Caco-2 (cell line): ENCODE results near the gene AGBL3. TPM values are rescaled to one million over a fixed set of nuclear protein-coding genes. Genes with fewer than 3 reads are reported as not detected.

Source experiments
- BruUV-seq: library from RNA; stranded (reverse); fragments of 400-500 nt; replicated peaks from 2 replicates; lab custom pipeline; 2021; lab: Mats Ljungman, UMichigan
- CTCF ChIA-PET: fragments of 300-600 bp; sonication (Branson Sonifier 250); formaldehyde crosslinking; loops from one replicate; lab custom pipeline; 2022; ENCODE audit warnings: antibody characterized with exemption; lab: Charles Lee
- POLR2A ChIA-PET: fragments of 300-600 bp; sonication (Branson Sonifier 250); formaldehyde crosslinking; loops from one replicate; lab custom pipeline; 2022; ENCODE audit warnings: antibody characterized with exemption; lab: Charles Lee
- DNase-seq, 2 experiments: peaks; one replicate each; pipeline versions ENCODE4 v3.0.0 to v3.0.0-alpha.2; 2020 to 2022
- H3K27me3 ChIP-seq: replicated peaks from 2 replicates; pipeline ENCODE4 v1.6.0; 2011; ENCODE audit warnings: low read length; ENCODE audit not compliant: control insufficient read depth, insufficient read depth
- H3K36me3 ChIP-seq: 2 replicates; pipeline ENCODE4 v1.5.1; 2011; ENCODE audit warnings: low read length; ENCODE audit not compliant: control insufficient read depth, insufficient read depth
- H3K4me1 ChIP-seq: fragments of 250-450 bp; sonication (Bioruptor Pico); 2 replicates; pipeline ENCODE4 v1.5.1; 2020; ENCODE audit warnings: mild to moderate bottlenecking
- H3K4me3 ChIP-seq: 2 replicates; pipeline ENCODE4 v1.5.1; 2011; ENCODE audit warnings: low read depth, mild to moderate bottlenecking, control low read depth, low read length
- H3K9me3 ChIP-seq: fragments of 250-450 bp; sonication (Bioruptor Pico); 2 replicates; pipeline ENCODE4 v1.5.1; 2020; ENCODE audit warnings: mild to moderate bottlenecking, moderate library complexity
- H3K27ac Mint-ChIP-seq: one replicate; pipeline ENCODE4 v1.8.0; 2022; ENCODE audit warnings: mixed read lengths; ENCODE audit not compliant: unreplicated experiment
- H3K27me3 Mint-ChIP-seq: one replicate; pipeline ENCODE4 v1.8.0; 2022; ENCODE audit warnings: mixed read lengths; ENCODE audit not compliant: insufficient read depth, unreplicated experiment
- H3K36me3 Mint-ChIP-seq: one replicate; pipeline ENCODE4 v1.8.0; 2022; ENCODE audit warnings: mild to moderate bottlenecking, mixed read lengths; ENCODE audit not compliant: insufficient read depth, unreplicated experiment
- H3K4me1 Mint-ChIP-seq: one replicate; pipeline ENCODE4 v1.8.0; 2022; ENCODE audit warnings: low read depth, mixed read lengths; ENCODE audit not compliant: unreplicated experiment
- H3K4me3 Mint-ChIP-seq: one replicate; pipeline ENCODE4 v1.8.0; 2022; ENCODE audit warnings: mild to moderate bottlenecking, moderate library complexity, mixed read lengths; ENCODE audit not compliant: unreplicated experiment
- H3K9me3 Mint-ChIP-seq: one replicate; pipeline ENCODE4 v1.8.0; 2022; ENCODE audit warnings: mixed read lengths; ENCODE audit not compliant: unreplicated experiment
- CTCF ChIP-seq, 2 experiments: fragments of 200-600 bp in 1 of 2; IDR thresholded peaks; 1 replicate in 1 of 2; 2 replicates in 1 of 2; pipeline versions ENCODE4 v1.5.1 to v1.8.0; 2011 to 2022; ENCODE audit warnings: antibody characterized with exemption in 1 of 2, control low read depth in 1 of 2, inconsistent platforms in 1 of 2, low read depth in 1 of 2, low read length in 1 of 2, mild to moderate bottlenecking in 1 of 2, moderate library complexity in 1 of 2; ENCODE audit not compliant: insufficient read depth in 1 of 2, severe bottlenecking in 1 of 2, unreplicated experiment in 1 of 2
- intact Hi-C: fragments of 100-400 bp; cut with micrococcal nuclease; formaldehyde crosslinking; loops from one replicate; pipeline ENCODE4 v1.10.0; 2022; ENCODE audit not compliant: unreplicated experiment
- total RNA-seq: library from RNA; stranded (reverse); gene quantifications from 2 replicates; pipeline ENCODE4 v1.2.3, GENCODE V29; 2022

Gene AGBL3
- total RNA-seq, 1 experiment from 2014 or later, result 6.1 TPM

DNA sequence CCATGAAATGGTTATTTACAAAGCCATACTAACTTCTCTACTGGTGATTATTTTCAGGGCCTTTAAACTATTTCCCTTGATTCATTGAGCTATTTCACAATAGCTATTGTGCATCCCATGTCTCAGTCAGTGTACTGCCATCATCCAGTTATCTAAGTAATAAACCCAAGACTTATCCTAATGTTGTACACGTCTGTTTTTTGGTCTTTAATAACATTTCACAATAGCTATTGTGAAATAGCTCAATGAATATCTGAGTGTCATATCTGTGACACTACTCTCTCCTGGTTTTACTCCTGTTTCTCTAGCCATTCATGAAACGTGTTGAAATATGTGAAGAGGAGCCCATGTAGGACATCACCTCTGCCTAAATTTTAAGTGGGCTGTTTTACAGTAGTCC lies 125.1 kb downstream of the AGBL3 start:
- Mint-ChIP-seq H3K4me1 (peaks cover 11% of the 10 kb centered on the region), H3K4me3 (no peak overlapping the region), H3K27ac (no peak overlapping the region), H3K36me3 (no peaks in the 10 kb centered on the region), H3K27me3 (no peaks in the 10 kb centered on the region), H3K9me3 (peaks cover 6% of the 10 kb centered on the region)
- intact Hi-C loops, result no loop called here
- Histone ChIP-seq H3K4me1 (peaks cover 5% of the 10 kb centered on the region; the same call in 1 of the 2 replicates), H3K4me3 (no peak overlapping the region), H3K36me3 (no peaks in the 10 kb centered on the region), H3K27me3 (no peaks in the 10 kb centered on the region), H3K9me3 (no peaks in the 10 kb centered on the region)
- ChIA-PET CTCF (no interaction called here), POLR2A (interaction anchor here (0.5 kb wide), 1 partner anchor 1835 kb away, joined by 3 read pairs; no protein-coding TSS in a partner anchor)
- no peak for DNase-seq
- no TSS peak for BruUV-seq
- TF ChIP-seq CTCF (IDR thresholded peaks at IDR 0.05; ENCODE audit: insufficient read depth in 1 of 2, low read depth in 1 of 2, low read length in 1 of 2, severe bottlenecking in 1 of 2, unreplicated experiment in 1 of 2), result no peak

DNA sequence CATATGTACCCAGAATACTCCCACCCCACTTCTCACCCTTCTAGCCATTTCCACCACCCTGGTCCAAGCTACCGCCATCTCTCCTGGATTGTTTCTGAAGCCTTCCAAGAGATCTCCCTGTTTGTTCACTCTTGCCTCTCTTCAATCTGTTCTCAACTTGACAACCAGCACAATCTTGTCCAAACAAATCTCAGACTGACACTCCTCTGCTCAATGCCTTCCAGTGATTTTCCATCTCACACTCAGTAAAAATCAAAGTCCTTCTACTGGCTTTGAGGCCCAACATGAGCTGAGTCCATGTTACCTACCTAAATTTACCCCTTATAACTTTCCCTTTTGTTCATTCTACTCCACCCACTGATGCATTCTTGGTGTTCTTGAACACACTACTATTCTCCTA lies 128.3 kb downstream of the AGBL3 start:
- H3K36me3 ChIP-seq, result no peaks in the 10 kb centered on the region
- H3K4me3 ChIP-seq, result no peak overlapping the region
- Mint-ChIP-seq H3K9me3 (peaks cover 19% of the 10 kb centered on the region), H3K27me3 (no peaks in the 10 kb centered on the region), H3K27ac (peak overlapping the region; percentile 17), H3K36me3 (no peaks in the 10 kb centered on the region), H3K4me3 (no peak overlapping the region), H3K4me1 (peaks cover 11% of the 10 kb centered on the region)
- POLR2A ChIA-PET, result no interaction called here
- DNase-seq, result no peak
- H3K9me3 ChIP-seq, result no peaks in the 10 kb centered on the region
- intact Hi-C loops, result no loop called here
- peaks cover 12% of the 10 kb centered on the region; the same call in 1 of the 2 replicates for H3K4me1 ChIP-seq
- CTCF ChIA-PET, result no interaction called here
- no TSS peak for BruUV-seq
- TF ChIP-seq CTCF (IDR thresholded peaks at IDR 0.05; ENCODE audit: insufficient read depth in 1 of 2, low read depth in 1 of 2, low read length in 1 of 2, severe bottlenecking in 1 of 2, unreplicated experiment in 1 of 2), result no peak
- H3K27me3 ChIP-seq, result no peaks in the 10 kb centered on the region

DNA sequence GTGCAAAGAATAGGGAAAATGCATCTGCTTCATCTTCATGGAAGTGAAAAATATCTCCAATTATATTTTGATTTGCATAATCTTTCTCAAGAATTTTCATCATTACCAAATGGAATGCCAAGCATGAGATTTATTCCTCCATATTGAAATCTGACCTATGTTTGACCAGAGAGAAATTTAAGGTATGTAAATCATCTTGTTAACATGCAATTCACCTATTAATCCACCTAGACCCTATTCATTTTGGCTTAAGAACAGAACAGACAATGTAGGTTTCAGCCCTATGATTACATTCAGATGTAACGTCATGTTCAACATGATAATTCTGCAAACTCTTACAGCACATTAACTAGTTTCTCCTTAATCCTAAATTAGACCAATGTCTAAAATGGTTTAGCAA lies 130.8 kb downstream of the AGBL3 start:
- intact Hi-C loops, result no loop called here
- H3K9me3 Mint-ChIP-seq, result peaks cover 32% of the 10 kb centered on the region
- H3K27me3 ChIP-seq, result no peaks in the 10 kb centered on the region
- no peak for DNase-seq
- peaks cover 11% of the 10 kb centered on the region for H3K4me1 Mint-ChIP-seq
- H3K27me3 Mint-ChIP-seq, result no peaks in the 10 kb centered on the region
- peaks cover 15% of the 10 kb centered on the region; the same call in 1 of the 2 replicates for H3K9me3 ChIP-seq
- H3K4me3 ChIP-seq, result no peak overlapping the region
- H3K4me3 Mint-ChIP-seq, result no peak overlapping the region
- CTCF ChIA-PET, result interaction anchor here (0.5 kb wide), 1 partner anchor 11 kb away, joined by 7 read pairs; no protein-coding TSS in a partner anchor
- BruUV-seq, result no TSS peak
- peaks cover 12% of the 10 kb centered on the region; the same call in 1 of the 2 replicates for H3K4me1 ChIP-seq
- POLR2A ChIA-PET, result no interaction called here
- no peak for TF ChIP-seq CTCF (IDR thresholded peaks at IDR 0.05; ENCODE audit: insufficient read depth in 1 of 2, low read depth in 1 of 2, low read length in 1 of 2, severe bottlenecking in 1 of 2, unreplicated experiment in 1 of 2)
- H3K36me3 ChIP-seq, result no peaks in the 10 kb centered on the region
- no peak overlapping the region for H3K27ac Mint-ChIP-seq
- H3K36me3 Mint-ChIP-seq, result no peaks in the 10 kb centered on the region
